ENCODE measurements around the gene OR51Q1. TPM values are rescaled to one million over a fixed set of nuclear protein-coding genes. Genes with fewer than 3 reads are reported as not detected.

The OR51Q1 gene
- total and polyA plus RNA-seq, 2 of the 13 experiments (the other 11 are each of a cell fraction or from before 2014, with no cell fraction given) = not detected

GRCh38 chr11:5460983-5461621 lies 39.2 kb downstream of the OR51Q1 start:
- POLR2A ChIA-PET = no interaction called here
- no peak for DNase-seq (ENCODE audit: low spot score)
- TF ChIP-seq GATA4 (IDR thresholded peaks at IDR 0.05; ENCODE audit: borderline replicate concordance, low read depth) (no peak), PATZ1 (CRISPR knock-in tag; IDR thresholded peaks at IDR 0.05) (no peak), ZNF737 (CRISPR knock-in tag; IDR thresholded peaks at IDR 0.05; ENCODE audit: borderline replicate concordance) (no peak), RBM39 (IDR thresholded peaks at IDR 0.05; ENCODE audit: low read depth, low read length, poor library complexity, severe bottlenecking) (no peak), REPIN1 (CRISPR knock-in tag; IDR thresholded peaks at IDR 0.05; ENCODE audit: borderline replicate concordance, low read depth) (no peak), REL (CRISPR knock-in tag; conservative IDR thresholded peaks at IDR 0.05) (no peak), MLLT10 (CRISPR knock-in tag; IDR thresholded peaks at IDR 0.05) (no peak), STAT6 (CRISPR knock-in tag; IDR thresholded peaks at IDR 0.05; ENCODE audit: borderline replicate concordance) (no peak), ZNF317 (CRISPR knock-in tag; IDR thresholded peaks at IDR 0.05) (no peak), ZSCAN30 (CRISPR knock-in tag; IDR thresholded peaks at IDR 0.05) (no peak), KLF9 (CRISPR knock-in tag; IDR thresholded peaks at IDR 0.05; ENCODE audit: low read depth) (no peak)
- CTCF ChIA-PET (ENCODE audit: low intra/inter-chr PET ratio, low total read pairs) = no interaction called here
- Histone ChIP-seq H3K79me2 (ENCODE audit: insufficient read depth, low read length) (no peaks in the 10 kb centered on the region), H3K4me1 (ENCODE audit: insufficient read depth, low read length) (no peaks in the 10 kb centered on the region), H3K4me2 (ENCODE audit: low read depth, low read length) (no peak overlapping the region), H3K9me3 (ENCODE audit: low read length) (no peaks in the 10 kb centered on the region), H2AFZ (ENCODE audit: low read length) (no peak overlapping the region), H3K27ac (ENCODE audit: extremely low read length, insufficient read depth, low read length) (no peak overlapping the region), H4K20me1 (ENCODE audit: insufficient read depth, low read length) (no peaks in the 10 kb centered on the region), H3K36me3 (replicated peaks in 1 of 2; ENCODE audit: control insufficient read depth in 1 of 2, insufficient read depth in 2 of 2, low read length in 2 of 2) (no peaks in the 10 kb centered on the region), H3K27me3 (ENCODE audit: control insufficient read depth in 1 of 2, insufficient read depth in 2 of 2, low read length in 2 of 2) (no peaks in the 10 kb centered on the region), H3K9ac (ENCODE audit: insufficient read depth, low read depth, low read length) (no peak overlapping the region), H3K4me3 (replicated peaks in 1 of 3; ENCODE audit: insufficient read depth in 1 of 3, low read depth in 2 of 3, low read length in 3 of 3) (no peak overlapping the region)
- in situ Hi-C loops (cut with HindIII; ENCODE audit: extremely low pct_ligation_motif_present, low pct_unique_long_range_greater_than_20kb) (no loop called here), intact Hi-C loops (cut with micrococcal nuclease; ENCODE audit: unreplicated experiment) (no loop called here)
- FAIRE-seq = no peak
- 13% methylated on average over 4 of the region's 14 CpGs for WGBS (ENCODE audit: low lambda C conversion rate)
- no peak for ATAC-seq
- no TSS peak for BruUV-seq (replicated peaks)

All from HepG2 (cell line).